GM23338 (cell line): Measurements from ENCODE around the gene FBXW4. TPM values are rescaled to one million over a fixed set of nuclear protein-coding genes. Genes with fewer than 3 reads are reported as not detected.

Experiments used
- CREB1 ChIP-seq: fragments of 250-450 bp; sonication (Bioruptor Pico); IDR thresholded peaks from 2 replicates; pipeline ENCODE4 v1.5.0; 2020; ENCODE audit warnings: low read depth, mild to moderate bottlenecking, moderate library complexity
- CTCF ChIP-seq, 2 experiments: fragments of 200-600 bp in 1 of 2; sonication (generic) in 1 of 2; conservative IDR thresholded peaks; 2 replicates each; pipeline versions ENCODE4 v1.5.1 to v1.6.1; 2016 to 2017; ENCODE audit warnings: antibody characterized with exemption in 2 of 2, low read depth in 2 of 2, mild to moderate bottlenecking in 2 of 2, moderate library complexity in 1 of 2
- ETS1 ChIP-seq: IDR thresholded peaks from 2 replicates; pipeline ENCODE4 v1.6.1; 2016; ENCODE audit warnings: antibody characterized with exemption
- EZH2phosphoT487 ChIP-seq: fragments of 200-600 bp; sonication (generic); IDR thresholded peaks from one replicate; pipeline ENCODE4 v1.8.1; 2018; ENCODE audit warnings: antibody characterized with exemption; ENCODE audit not compliant: unreplicated experiment
- JUNB ChIP-seq: IDR thresholded peaks from one replicate; pipeline ENCODE4 v1.6.1; 2016; ENCODE audit warnings: antibody characterized with exemption; ENCODE audit not compliant: unreplicated experiment
- NANOG ChIP-seq: IDR thresholded peaks from 2 replicates; pipeline ENCODE4 v1.6.1; 2016; ENCODE audit warnings: antibody characterized with exemption, borderline replicate concordance
- STAT1 ChIP-seq: IDR thresholded peaks from one replicate; pipeline ENCODE4 v1.6.1; 2016; ENCODE audit warnings: antibody characterized with exemption; ENCODE audit not compliant: unreplicated experiment
- ZNF331 ChIP-seq: fragments of 250-450 bp; sonication (Bioruptor Pico); IDR thresholded peaks from 2 replicates; pipeline ENCODE4 v1.5.0; 2020; ENCODE audit warnings: low read depth, mild to moderate bottlenecking, moderate library complexity
- ZNF462 ChIP-seq: fragments of 250-450 bp; sonication (Bioruptor Pico); IDR thresholded peaks from 2 replicates; pipeline ENCODE4 v1.5.0; 2020; ENCODE audit warnings: mild to moderate bottlenecking, moderate library complexity
- polyA plus RNA-seq: library from polyadenylated mRNA; unstranded; fragments of >200 nt; fragmentation: Nextera tagmentation; extraction: Ambion mirVana; gene quantifications from 2 replicates; pipeline ENCODE4 v1.2.1, GENCODE V29; 2016
- total RNA-seq: library from RNA; depleted of rRNA; stranded (reverse); fragments of >200 nt; shearing (Covaris generic); gene quantifications from 2 replicates; pipeline ENCODE4 v1.2.3, GENCODE V29; 2014

The FBXW4 gene
- total and polyA plus RNA-seq, 2 experiments from 2014 or later, result 8.0 to 18.6 TPM

- TF ChIP-seq ZNF462 (CRISPR knock-in tag), result no peak
- no peak for TF ChIP-seq CTCF (conservative IDR thresholded peaks at IDR 0.05; ENCODE audit: low read depth in 2 of 2)
- no peak for TF ChIP-seq JUNB
- TF ChIP-seq STAT1, result no peak
- TF ChIP-seq ZNF331 (CRISPR knock-in tag), result no peak
- no peak for TF ChIP-seq CREB1 (CRISPR knock-in tag)
- no peak for TF ChIP-seq NANOG
- TF ChIP-seq EZH2phosphoT487, result no peak
- TF ChIP-seq ETS1, result no peak
Measured at GRCh38 chr10:101693651-101693977, 1.4 kb downstream of the FBXW4 start (continued).
